ENCODE measurements around the gene PTPRN2. TPM values are rescaled to one million over a fixed set of nuclear protein-coding genes. Genes with fewer than 3 reads are reported as not detected.

Gene PTPRN2
- polyA plus RNA-seq, 1 experiment, result 0.02 TPM

DNA sequence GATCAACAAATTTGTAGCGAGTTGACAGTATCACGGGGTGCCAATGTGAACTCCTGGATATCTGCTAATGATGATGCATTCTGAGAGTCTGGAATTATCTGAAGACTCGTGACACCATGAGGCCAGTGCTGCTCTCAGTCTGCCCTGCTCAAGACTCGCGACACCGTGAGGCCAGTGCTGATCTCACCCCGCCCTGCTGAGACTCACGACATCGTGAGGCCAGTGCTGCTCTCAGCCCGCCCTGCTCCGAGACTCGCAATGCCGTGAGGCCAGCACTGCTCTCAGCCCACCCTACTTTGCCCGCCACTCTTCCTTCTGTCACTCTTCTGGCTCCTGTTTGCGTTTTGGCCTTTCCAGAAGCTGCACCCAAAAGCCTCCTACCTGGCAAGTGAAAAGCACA, 411.8 kb downstream of the PTPRN2 start:
- TF ChIP-seq, protein P1, sequence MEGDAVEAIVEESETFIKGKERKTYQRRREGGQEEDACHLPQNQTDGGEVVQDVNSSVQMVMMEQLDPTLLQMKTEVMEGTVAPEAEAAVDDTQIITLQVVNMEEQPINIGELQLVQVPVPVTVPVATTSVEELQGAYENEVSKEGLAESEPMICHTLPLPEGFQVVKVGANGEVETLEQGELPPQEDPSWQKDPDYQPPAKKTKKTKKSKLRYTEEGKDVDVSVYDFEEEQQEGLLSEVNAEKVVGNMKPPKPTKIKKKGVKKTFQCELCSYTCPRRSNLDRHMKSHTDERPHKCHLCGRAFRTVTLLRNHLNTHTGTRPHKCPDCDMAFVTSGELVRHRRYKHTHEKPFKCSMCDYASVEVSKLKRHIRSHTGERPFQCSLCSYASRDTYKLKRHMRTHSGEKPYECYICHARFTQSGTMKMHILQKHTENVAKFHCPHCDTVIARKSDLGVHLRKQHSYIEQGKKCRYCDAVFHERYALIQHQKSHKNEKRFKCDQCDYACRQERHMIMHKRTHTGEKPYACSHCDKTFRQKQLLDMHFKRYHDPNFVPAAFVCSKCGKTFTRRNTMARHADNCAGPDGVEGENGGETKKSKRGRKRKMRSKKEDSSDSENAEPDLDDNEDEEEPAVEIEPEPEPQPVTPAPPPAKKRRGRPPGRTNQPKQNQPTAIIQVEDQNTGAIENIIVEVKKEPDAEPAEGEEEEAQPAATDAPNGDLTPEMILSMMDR (IDR thresholded peaks at IDR 0.05; ENCODE audit: low read depth, low read length), result no peak
- H3K27ac ChIP-seq (ENCODE audit: low read depth, low read length), result no peak overlapping the region
- CTCF ChIA-PET, result no interaction called here
- DNase-seq (ENCODE audit: low read depth, low spot score), result no peak
- no peak overlapping the region for H3K4me3 ChIP-seq (ENCODE audit: low read depth, low read length)
- peaks cover 52% of the 10 kb centered on the region for H3K9me3 ChIP-seq (ENCODE audit: control insufficient read depth, insufficient read depth, low read length)
- POLR2A ChIA-PET, result no interaction called here
- no peaks in the 10 kb centered on the region for H3K27me3 ChIP-seq (ENCODE audit: control insufficient read depth, insufficient read depth, low read length)

DNA sequence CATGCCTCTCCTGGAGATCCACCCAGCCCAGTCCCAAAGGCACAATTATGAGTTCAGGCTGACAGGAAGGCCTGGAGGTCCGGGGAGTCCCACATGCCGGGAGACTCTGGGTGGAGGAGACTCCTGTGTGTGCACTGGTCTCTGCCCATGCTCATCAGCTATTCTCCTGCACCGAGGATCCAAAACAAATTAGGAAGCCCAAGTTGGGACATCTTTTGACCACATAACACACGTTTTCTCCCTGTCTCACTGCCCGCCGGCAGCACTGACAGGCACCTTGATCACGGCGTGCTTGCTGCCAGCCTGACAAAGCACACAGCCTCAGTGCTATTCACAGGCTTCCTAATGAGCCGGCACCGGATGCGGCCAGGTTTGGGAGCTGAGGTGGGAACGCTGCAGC, 412.7 kb downstream of the PTPRN2 start:
- H3K4me3 ChIP-seq (ENCODE audit: low read depth, low read length), result no peak overlapping the region
- TF ChIP-seq, protein P1 (IDR thresholded peaks at IDR 0.05; ENCODE audit: low read depth, low read length), result no peak
- H3K27ac ChIP-seq (ENCODE audit: low read depth, low read length), result no peak overlapping the region
- CTCF ChIA-PET, result no interaction called here
- peaks cover 59% of the 10 kb centered on the region for H3K9me3 ChIP-seq (ENCODE audit: control insufficient read depth, insufficient read depth, low read length)
- DNase-seq (ENCODE audit: low read depth, low spot score), result no peak
- POLR2A ChIA-PET, result no interaction called here
- H3K27me3 ChIP-seq (ENCODE audit: control insufficient read depth, insufficient read depth, low read length), result no peaks in the 10 kb centered on the region

DNA sequence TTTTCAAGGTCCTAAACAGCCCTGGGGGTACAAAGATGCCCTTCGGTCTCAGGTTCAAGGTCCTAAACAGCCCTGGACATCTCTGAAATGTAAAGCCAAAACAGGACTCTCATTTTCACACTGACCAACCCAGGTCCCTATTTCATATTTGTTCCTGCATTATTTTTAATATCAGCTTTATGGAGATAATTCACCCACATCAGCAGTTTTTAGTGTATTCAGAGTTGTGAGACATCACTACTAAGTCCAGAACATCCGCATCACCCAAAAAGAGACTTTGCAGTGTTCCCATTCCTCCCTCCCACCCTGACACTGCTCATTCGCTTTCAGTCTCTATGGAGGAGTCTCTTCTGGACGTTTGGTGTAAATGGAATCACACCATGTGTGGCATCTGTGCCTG, 420.2 kb downstream of the PTPRN2 start:
- DNase-seq (ENCODE audit: low read depth, low spot score), result no peak
- peaks cover 82% of the 10 kb centered on the region for H3K9me3 ChIP-seq (ENCODE audit: control insufficient read depth, insufficient read depth, low read length)
- ChIA-PET POLR2A (no interaction called here), CTCF (no interaction called here)
- H3K27me3 ChIP-seq (ENCODE audit: control insufficient read depth, insufficient read depth, low read length), result no peaks in the 10 kb centered on the region
- TF ChIP-seq, protein P1 (IDR thresholded peaks at IDR 0.05; ENCODE audit: low read depth, low read length), result no peak
- no peak overlapping the region for H3K4me3 ChIP-seq (ENCODE audit: low read depth, low read length)
- no peak overlapping the region for H3K27ac ChIP-seq (ENCODE audit: low read depth, low read length)

DNA sequence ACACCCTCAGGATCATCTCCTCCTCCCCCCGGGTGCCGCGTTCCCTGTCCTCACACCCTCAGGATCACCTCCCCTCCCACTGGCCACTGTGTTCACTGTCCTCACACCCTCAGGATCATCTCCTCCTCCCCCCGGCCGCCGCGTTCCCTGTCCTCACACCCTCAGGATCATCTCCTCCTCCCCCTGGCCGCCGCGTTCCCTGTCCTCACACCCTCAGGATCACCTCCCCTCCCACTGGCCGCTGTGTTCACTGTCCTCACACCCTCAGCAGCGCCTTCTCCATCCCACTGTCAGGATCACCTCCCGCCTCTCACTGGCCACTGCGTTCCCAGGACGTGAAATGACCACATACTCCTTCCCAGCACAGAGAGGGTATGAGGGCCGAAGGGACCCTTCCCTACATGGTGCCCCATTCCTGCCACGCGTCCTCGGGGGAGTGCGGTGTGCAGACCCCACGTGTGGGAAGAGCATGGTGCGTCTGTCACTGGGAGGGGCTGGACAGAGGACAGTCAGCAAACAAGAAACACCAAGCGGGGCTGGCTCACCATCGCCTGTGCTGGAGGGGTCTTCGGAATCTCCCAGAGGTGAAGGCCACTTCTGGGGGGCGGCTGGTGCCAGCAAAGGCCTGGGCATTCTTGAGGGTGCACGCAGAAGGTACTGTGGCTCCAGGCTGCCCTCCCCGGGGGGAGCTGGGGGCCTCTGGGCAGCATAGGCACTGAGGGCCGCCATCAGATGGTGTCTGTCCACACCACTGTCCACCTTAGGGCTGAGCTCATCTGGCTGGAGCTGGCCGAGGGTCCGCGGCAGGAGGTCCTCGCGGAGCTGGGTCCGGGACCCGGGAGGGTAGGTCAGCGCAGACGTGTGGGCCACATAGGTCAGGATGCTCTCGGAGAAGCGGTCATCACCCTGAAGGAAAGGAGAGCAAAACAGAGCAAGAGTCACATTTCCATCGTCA, 421.0 kb downstream of the PTPRN2 start:
- DNase-seq (ENCODE audit: low read depth, low spot score), result no peak
- H3K27ac ChIP-seq (ENCODE audit: low read depth, low read length), result no peak overlapping the region
- H3K27me3 ChIP-seq (ENCODE audit: control insufficient read depth, insufficient read depth, low read length), result no peaks in the 10 kb centered on the region
- peaks cover 76% of the 10 kb centered on the region for H3K9me3 ChIP-seq (ENCODE audit: control insufficient read depth, insufficient read depth, low read length)
- ChIA-PET POLR2A (no interaction called here), CTCF (no interaction called here)
- TF ChIP-seq, protein P1 (IDR thresholded peaks at IDR 0.05; ENCODE audit: low read depth, low read length), result no peak
- H3K4me3 ChIP-seq (ENCODE audit: low read depth, low read length), result no peak overlapping the region

DNA sequence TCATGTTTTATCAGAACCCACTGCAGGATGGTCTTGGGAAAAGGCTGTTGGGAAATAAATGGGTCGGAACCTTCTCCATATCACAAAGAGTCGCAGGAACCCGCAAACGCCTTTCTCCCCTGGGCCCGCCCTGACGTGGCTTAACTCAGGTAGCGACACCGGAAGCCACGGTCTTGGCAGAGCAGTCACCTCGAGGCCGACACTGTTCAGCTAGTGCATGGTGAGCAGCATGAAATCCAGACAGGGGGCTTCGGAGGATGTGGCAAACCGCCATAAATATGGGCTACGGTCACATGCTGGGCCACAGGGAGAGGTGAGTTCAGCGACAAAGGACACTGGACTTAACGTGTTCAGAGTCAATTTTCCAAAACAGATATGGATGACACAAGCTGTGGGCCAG, 421.9 kb downstream of the PTPRN2 start:
- Histone ChIP-seq H3K4me3 (ENCODE audit: low read depth, low read length) (no peak overlapping the region), H3K27me3 (ENCODE audit: control insufficient read depth, insufficient read depth, low read length) (no peaks in the 10 kb centered on the region), H3K27ac (ENCODE audit: low read depth, low read length) (no peak overlapping the region), H3K9me3 (ENCODE audit: control insufficient read depth, insufficient read depth, low read length) (peaks cover 75% of the 10 kb centered on the region)
- CTCF ChIA-PET, result no interaction called here
- POLR2A ChIA-PET, result no interaction called here
- TF ChIP-seq, protein P1 (IDR thresholded peaks at IDR 0.05; ENCODE audit: low read depth, low read length), result no peak
- no peak for DNase-seq (ENCODE audit: low read depth, low spot score)
